ENCODE data around the gene FOSL2.

FOSL2 gene

DNA sequence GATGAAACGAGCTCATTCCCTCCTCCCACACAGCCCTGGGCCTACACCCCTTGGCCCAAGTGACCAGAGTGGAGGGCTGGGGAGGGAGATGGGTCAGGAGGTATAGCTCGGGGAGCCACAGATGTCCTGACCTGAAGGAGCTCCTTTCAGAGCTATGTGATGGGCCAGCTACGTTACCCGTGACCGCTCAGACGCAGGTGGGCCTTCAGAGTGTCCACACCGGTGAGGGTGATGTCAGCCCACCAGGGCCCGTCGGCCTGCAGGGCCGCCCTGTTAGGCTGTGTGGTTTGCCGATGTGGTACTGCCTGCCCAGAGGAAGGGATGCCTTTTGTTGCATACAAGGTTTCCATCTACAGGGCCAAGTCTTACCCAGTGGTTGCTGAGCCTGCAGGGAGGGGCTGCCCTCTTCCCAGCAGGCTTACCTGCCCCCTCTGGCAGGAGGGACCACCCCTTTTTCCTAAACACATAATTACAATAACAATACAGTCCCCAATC is 41.8 kb upstream of the FOSL2 start:
- no peak for ATAC-seq (replicated peaks)
- no peaks in the 10 kb centered on the region for H3K9me3 Mint-ChIP-seq
- peak overlapping the region; percentile 61 to 93 for H3K27ac Mint-ChIP-seq
- DNase-seq: no peak
- H3K4me1 Mint-ChIP-seq (ENCODE audit: low read depth in 2 of 2): peaks cover 23 to 37% of the 10 kb centered on the region in 2 donors
- H3K4me3 Mint-ChIP-seq: no peak overlapping the region
- H3K36me3 Mint-ChIP-seq (ENCODE audit: insufficient read depth): peaks cover 11% of the 10 kb centered on the region
- no peaks in the 10 kb centered on the region for H3K27me3 Mint-ChIP-seq

DNA sequence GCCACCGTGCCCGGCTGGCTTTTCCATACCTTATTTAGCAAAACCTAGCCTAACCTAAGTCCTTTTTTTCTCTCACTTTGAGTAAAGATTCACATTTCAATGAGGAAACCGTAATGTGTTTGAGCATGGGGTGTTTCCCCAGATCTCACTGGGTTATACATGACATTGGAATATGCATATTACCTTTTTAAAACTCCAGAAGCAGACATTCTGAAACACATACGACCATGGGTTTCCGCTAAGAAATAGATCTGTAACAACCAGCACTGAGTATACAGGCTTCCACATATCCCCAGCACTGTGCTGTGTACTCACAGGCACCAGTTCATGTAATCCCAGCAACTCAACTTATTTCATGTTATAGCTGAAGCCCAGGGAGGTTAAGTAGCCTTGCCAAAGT is 41.0 kb upstream of the FOSL2 start:
- H3K27ac Mint-ChIP-seq: peak overlapping the region; percentile 61 to 66
- H3K27me3 Mint-ChIP-seq: no peaks in the 10 kb centered on the region
- peaks cover 27 to 43% of the 10 kb centered on the region in 2 donors for H3K4me1 Mint-ChIP-seq (ENCODE audit: low read depth in 2 of 2)
- no peaks in the 10 kb centered on the region for H3K9me3 Mint-ChIP-seq
- no peak overlapping the region for H3K4me3 Mint-ChIP-seq
- peaks cover 11% of the 10 kb centered on the region for H3K36me3 Mint-ChIP-seq (ENCODE audit: insufficient read depth)
- no peak for DNase-seq
- no peak for ATAC-seq (replicated peaks)

DNA sequence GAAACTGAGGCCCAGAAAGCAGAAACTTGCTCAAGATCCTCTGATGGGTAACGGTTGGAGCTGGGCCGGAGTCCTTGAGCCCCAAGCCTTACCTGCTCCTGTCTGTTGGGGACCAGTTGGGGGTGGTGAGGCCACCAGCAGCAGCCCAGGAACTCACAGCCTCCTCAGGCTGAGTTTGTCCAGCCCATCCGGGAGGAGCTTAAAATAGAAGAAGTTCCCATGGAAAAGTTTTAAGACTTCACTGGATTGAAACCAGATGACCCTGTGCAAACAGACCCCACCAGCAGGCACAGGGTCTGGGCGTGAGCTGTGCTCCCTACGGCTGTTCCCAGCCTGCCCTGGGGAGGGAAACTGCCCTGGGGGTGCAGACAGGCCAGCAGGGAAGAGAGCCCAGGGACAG is 40.6 kb upstream of the FOSL2 start:
- Mint-ChIP-seq H3K27ac (peak overlapping the region in 1 of 2 donors; percentile 66), H3K9me3 (no peaks in the 10 kb centered on the region), H3K4me3 (no peak overlapping the region), H3K4me1 (ENCODE audit: low read depth in 2 of 2) (peaks cover 27 to 40% of the 10 kb centered on the region in 2 donors), H3K27me3 (no peaks in the 10 kb centered on the region), H3K36me3 (ENCODE audit: insufficient read depth) (peaks cover 11% of the 10 kb centered on the region)
- DNase-seq (no peak), ATAC-seq (replicated peaks) (no peak)

DNA sequence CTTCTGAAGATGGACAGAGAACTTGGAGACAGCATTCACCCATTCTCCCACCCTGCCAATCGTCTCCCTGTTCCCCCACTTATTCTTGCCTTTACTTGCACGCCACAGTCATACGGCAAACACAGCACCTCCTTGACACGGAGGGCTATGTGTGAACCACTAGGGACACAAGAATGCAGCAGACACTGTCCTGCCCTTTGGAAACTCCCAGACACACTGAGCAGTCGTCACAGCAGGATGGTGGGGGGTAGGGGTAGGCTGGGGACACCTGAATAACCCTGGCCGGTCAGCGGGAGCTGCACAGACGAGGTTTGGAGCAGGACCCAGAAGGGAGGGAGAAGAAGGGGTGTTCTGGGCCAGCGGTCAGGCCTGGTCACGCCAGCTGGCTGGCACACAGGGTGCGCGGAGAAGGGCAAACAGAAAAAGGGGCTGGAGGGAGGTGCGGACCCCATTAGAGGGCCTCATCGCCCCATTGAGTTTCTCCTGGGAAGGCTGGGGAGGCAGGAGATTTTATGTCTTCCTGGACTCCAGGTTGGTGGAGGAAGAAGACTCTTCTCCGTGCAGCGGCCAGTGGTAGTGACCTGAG is 40.0 kb upstream of the FOSL2 start:
- H3K4me1 Mint-ChIP-seq (ENCODE audit: low read depth in 2 of 2): peaks cover 22 to 35% of the 10 kb centered on the region in 2 donors
- peak overlapping the region in 1 of 2 donors; percentile 44 for H3K27ac Mint-ChIP-seq
- no peak overlapping the region for H3K4me3 Mint-ChIP-seq
- no peaks in the 10 kb centered on the region for H3K27me3 Mint-ChIP-seq
- H3K9me3 Mint-ChIP-seq: no peaks in the 10 kb centered on the region
- peaks cover 11% of the 10 kb centered on the region for H3K36me3 Mint-ChIP-seq (ENCODE audit: insufficient read depth)
- no peak for DNase-seq
- ATAC-seq (replicated peaks): no peak

DNA sequence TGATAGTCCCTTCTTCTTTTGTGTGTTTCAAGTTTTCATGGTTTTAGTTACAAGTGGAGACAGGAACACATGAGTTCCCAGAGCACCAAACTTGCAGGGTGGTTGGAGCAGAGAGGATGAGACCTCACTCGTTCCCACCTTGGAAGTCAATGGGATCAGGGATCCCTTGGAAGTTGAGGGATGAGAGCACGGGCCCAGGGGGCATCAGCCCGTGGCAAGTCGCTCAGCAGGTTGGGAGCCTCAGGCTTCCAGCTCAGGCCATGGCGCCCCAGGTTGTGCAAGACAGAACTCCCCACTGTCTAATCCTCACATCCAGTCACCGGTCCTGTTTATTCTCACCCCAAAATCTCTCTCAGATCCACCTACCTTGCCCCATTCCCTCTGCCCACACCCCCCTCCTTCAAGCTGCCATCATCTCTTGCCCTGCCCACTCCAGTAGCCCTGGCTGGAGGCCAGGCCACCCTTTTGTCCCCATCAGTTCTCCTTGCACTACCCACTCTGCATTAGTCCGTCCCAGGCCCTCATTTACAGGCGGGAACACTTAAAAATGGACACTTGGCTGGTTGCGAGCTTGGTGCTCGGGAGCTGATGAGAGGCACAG is 37.6 kb upstream of the FOSL2 start:
- Mint-ChIP-seq H3K27ac (peak overlapping the region in 1 of 2 donors; percentile 94), H3K36me3 (ENCODE audit: insufficient read depth) (peaks cover 13% of the 10 kb centered on the region), H3K9me3 (no peaks in the 10 kb centered on the region), H3K4me3 (no peak overlapping the region), H3K27me3 (no peaks in the 10 kb centered on the region), H3K4me1 (ENCODE audit: low read depth in 2 of 2) (peaks cover 21 to 36% of the 10 kb centered on the region in 2 donors)
- ATAC-seq (replicated peaks) (no peak), DNase-seq (no peak)

DNA sequence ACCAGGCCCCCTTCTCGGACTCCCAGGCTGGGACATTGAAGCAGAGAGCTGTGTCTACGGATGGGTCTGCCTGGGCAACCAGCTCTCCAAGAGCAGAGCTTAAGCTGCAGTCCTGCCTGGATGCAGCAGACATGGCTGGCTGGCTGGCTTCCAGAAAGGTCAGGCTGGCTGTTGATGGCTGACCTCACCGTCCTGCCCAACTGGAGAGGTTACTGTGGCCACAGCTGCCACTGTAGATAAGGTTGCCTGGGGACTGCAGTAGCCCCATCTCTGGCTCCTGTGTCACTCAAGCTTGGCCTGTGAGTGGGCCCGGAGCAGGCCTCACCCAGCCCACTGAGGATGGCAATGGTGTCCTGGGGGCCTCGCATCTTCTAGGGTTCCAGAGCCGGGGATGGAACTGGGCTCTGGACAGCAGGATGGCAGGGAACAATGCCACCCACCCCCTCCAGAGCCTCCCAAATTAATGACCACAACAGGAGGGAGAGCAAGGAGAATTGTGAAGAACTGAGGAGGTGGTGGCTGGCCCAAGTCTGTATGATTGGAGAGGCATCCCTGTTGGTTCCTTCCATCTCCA is 37.0 kb upstream of the FOSL2 start:
- peak overlapping the region; percentile 94 to 97 for H3K27ac Mint-ChIP-seq
- H3K4me3 Mint-ChIP-seq: no peak overlapping the region
- no peaks in the 10 kb centered on the region for H3K9me3 Mint-ChIP-seq
- peaks cover 18% of the 10 kb centered on the region for H3K36me3 Mint-ChIP-seq (ENCODE audit: insufficient read depth)
- no peak for ATAC-seq (replicated peaks)
- no peaks in the 10 kb centered on the region for H3K27me3 Mint-ChIP-seq
- no peak for DNase-seq
- H3K4me1 Mint-ChIP-seq (ENCODE audit: low read depth in 2 of 2): peaks cover 22 to 36% of the 10 kb centered on the region in 2 donors

DNA sequence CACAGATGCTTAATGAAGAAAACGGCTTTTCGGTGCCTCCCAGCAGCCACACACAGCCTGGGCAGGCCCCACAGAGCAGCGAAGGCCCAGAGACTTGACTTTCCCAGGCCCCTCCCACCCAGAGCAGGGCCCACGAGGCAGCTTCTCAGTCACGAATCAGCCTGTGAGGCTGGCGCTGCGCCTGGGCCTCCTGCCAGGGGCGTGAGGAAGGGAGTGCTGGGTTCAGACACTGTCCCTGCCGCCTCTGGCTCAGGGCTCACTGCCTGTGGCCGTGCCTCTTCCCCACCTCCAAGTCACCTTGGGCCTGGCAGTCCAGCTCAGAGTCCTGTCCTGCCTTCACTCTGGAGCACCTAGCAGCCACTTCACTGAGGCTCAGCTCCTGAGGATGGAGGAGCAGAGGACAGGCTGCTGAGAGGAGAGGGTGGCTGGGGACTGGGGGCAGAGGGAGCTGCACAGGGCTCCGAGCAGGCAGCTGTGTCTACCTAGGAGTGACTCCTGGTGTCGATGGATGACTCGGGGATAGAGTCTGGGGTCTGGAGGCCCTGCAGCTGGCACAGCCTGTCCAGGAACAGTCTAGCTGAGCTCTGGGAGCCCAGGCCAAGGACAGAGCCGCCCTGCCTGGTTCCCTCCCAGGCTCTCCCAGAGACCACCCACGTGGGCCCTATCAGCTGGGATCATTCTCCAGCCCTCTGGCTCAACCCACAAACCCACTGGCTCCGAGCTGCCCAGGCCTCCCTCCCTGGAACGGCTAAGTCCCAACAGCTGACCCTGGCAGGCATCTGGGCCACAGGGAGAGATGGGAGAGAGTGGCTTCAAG is 36.4 kb upstream of the FOSL2 start:
- no peaks in the 10 kb centered on the region for H3K27me3 Mint-ChIP-seq
- H3K9me3 Mint-ChIP-seq: no peaks in the 10 kb centered on the region
- H3K4me3 Mint-ChIP-seq: no peak overlapping the region
- H3K4me1 Mint-ChIP-seq (ENCODE audit: low read depth in 2 of 2): peaks cover 24 to 42% of the 10 kb centered on the region in 2 donors
- DNase-seq (peak; percentile 44 to 56 (median 46)), ATAC-seq (replicated peaks) (peak; percentile 28)
- H3K36me3 Mint-ChIP-seq (ENCODE audit: insufficient read depth): peaks cover 20% of the 10 kb centered on the region
- peak overlapping the region; percentile 94 to 97 for H3K27ac Mint-ChIP-seq

DNA sequence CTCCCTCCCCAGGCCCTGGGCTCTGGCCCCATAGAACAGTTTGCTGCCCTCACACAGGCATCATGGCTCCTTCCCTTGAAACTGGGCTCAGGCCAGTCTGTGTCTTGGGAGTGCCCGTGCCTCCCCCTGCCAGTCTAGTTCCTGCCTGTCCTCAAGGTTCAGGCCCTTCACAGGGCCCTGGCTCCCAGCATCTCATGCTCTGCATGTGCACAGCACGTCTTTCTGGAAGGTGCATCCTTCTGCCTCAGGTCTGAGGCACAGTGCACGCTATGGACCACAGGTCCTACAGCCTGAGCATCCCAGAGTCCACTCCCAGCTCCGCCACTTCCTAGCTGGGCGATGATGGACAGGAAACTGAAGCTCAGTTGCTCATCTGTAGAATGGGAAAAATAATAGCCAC is 35.6 kb upstream of the FOSL2 start:
- peak overlapping the region; percentile 94 to 97 for H3K27ac Mint-ChIP-seq
- H3K9me3 Mint-ChIP-seq: no peaks in the 10 kb centered on the region
- H3K36me3 Mint-ChIP-seq (ENCODE audit: insufficient read depth): peaks cover 22% of the 10 kb centered on the region
- no peaks in the 10 kb centered on the region for H3K27me3 Mint-ChIP-seq
- no peak overlapping the region for H3K4me3 Mint-ChIP-seq
- ATAC-seq (replicated peaks) (no peak), DNase-seq (no peak)
- H3K4me1 Mint-ChIP-seq (ENCODE audit: low read depth in 2 of 2): peaks cover 32 to 44% of the 10 kb centered on the region in 2 donors

DNA sequence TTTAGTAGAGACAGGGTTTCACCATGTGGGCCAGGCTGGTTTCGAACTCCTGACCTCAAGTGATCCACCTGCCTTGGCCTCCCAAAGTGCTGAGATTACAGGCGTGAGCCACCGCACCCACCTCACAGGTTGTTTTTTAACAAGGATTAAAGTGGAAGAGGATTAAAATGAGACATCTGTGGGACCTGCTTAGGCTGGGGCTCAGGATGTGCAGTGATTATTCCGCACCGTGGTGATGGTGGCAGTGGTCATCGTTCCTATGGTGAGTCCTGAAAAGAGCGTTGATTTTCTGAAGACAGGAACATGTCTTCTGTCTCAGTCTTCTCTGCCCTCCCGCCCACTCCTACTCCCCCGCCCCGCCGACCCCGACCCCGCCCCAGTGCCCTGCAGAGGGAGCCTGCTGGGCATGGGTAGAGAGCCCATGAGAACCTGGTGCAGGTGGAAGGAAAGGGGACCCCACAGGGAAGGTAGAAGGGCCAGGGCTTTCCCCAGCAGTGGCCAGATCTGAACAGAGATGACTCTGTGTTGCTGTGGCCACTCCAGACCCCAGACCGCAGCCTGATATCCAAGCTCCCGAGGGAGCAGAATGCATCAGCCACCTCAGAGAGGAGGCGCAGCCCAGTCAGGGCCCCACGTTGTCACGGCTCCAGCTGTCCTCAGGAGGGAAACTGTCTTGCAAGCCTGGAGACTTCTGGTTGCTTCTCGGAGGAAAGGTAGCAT is 34.5 kb upstream of the FOSL2 start:
- Mint-ChIP-seq H3K9me3 (no peaks in the 10 kb centered on the region), H3K36me3 (ENCODE audit: insufficient read depth) (peaks cover 25% of the 10 kb centered on the region), H3K27me3 (no peaks in the 10 kb centered on the region), H3K4me3 (peak overlapping the region; percentile 71 to 74), H3K4me1 (ENCODE audit: low read depth in 2 of 2) (peaks cover 37 to 48% of the 10 kb centered on the region in 2 donors), H3K27ac (peak overlapping the region; percentile 94 to 97)
- ATAC-seq (replicated peaks) (no peak), DNase-seq (no peak)

DNA sequence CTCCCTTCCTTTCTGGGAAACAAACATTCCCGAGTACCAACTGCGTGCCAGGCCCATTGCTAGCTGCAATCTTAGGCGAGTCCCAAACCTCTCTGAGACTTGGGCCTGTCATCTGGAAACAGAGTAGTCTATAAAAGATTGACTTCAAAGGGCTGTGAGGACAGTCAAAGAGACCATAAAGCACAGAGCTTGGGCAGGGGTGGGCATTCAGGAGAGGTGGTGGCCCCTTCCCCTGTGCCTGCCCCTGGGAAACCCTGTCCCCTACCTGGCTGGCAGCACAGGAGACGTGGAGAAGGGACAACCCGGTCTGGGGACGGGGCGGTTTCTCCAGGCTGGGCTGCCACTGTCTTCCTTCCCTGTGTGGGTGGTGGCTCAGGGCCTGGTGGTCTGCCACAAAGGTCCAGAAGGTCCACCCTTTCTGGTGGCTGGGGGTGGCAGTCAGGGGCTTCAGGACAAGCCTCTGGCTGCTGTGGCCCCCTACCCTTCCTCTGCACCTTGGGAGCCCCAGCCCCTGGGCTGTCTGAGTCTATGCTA is 33.9 kb upstream of the FOSL2 start:
- Mint-ChIP-seq H3K9me3 (no peaks in the 10 kb centered on the region), H3K27ac (peak overlapping the region; percentile 94 to 97), H3K36me3 (ENCODE audit: insufficient read depth) (peaks cover 25% of the 10 kb centered on the region), H3K4me1 (ENCODE audit: low read depth in 2 of 2) (peaks cover 43 to 54% of the 10 kb centered on the region in 2 donors), H3K4me3 (peak overlapping the region; percentile 71 to 74), H3K27me3 (no peaks in the 10 kb centered on the region)
- ATAC-seq (replicated peaks) (no peak), DNase-seq (peak in 1 of 3 experiments; percentile 10)

DNA sequence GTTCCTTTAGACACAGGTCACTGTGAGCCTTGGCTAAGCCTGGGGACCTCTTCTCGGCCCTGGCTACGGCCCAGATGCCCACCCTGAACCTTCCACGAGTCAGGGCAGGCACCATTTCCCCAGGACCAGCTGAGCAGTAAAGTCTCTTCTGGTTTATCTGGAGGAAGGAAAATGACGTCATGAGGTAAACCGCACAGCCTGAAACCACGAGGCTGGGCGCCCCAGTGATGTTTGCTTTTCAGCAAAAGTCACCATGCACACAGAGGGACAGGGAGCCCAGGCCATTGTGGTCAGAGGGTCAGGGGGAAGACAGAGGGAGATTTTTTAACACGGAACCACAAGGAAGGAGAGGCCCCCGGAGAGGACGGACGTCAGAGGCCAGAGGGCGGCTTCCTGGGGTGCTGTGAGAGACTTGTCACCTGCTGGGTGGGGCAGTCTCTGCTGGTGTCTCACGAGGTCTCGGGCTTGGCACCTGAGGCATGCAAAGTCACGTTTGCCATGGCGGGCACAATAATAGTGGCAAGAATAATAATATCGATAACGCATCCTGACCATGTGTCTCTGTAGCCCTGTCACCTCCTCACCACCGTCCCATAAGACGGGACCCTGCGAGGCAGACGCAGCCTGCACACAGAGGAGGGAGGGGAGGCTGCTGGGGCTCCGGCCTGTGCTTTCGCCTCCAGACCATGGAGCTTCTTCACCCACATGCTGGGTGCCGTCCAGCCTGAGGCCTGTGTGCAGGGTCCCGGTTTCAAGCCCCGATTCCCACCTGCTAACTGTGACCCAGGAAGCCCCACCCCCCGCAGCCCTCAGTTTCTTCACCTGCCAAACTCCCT is 33.2 kb upstream of the FOSL2 start:
- Mint-ChIP-seq H3K27me3 (no peaks in the 10 kb centered on the region), H3K36me3 (ENCODE audit: insufficient read depth) (peaks cover 28% of the 10 kb centered on the region), H3K4me3 (peak overlapping the region; percentile 71 to 74), H3K4me1 (ENCODE audit: low read depth in 2 of 2) (peaks cover 49 to 60% of the 10 kb centered on the region in 2 donors), H3K27ac (peak overlapping the region; percentile 94 to 97), H3K9me3 (no peaks in the 10 kb centered on the region)
- peak; percentile 82 for ATAC-seq (replicated peaks)
- peak; percentile 85 to 89 (median 88) for DNase-seq

DNA sequence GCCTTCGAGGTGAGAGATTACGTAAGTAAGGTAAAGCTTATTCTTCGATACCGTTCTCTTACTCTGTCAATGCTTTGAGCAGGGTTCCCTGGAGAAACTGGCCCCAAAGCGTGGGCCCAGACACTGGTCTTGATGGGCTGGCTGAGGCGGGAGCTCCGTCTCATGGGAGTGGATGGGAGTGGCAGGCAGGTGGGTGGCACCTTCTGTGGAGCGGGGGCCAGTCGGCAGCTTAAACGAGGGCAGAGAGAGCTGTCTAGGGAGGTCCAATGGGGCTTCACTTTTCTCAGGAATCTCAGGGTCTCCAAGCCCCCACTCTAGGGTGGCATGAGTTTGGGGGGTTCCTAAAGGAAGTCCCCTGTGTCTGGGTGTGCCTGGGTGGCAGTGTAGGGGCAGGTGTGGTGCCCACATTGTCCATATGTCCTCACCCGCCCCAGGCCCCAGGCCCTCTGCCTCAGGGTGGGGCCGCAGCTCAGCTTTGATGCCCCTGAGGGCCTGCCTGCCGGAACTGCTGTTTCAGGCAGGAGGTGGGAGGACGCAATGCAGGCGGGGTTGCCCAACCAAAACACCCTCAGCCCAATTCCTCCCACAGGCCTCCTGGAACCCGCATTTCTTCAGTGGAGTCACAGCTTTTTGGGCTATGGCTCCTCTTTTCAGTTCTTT is 32.5 kb upstream of the FOSL2 start:
- H3K9me3 Mint-ChIP-seq: no peaks in the 10 kb centered on the region
- peak overlapping the region; percentile 71 to 74 for H3K4me3 Mint-ChIP-seq
- peaks cover 28% of the 10 kb centered on the region for H3K36me3 Mint-ChIP-seq (ENCODE audit: insufficient read depth)
- peaks cover 56 to 68% of the 10 kb centered on the region in 2 donors for H3K4me1 Mint-ChIP-seq (ENCODE audit: low read depth in 2 of 2)
- peak overlapping the region; percentile 94 to 97 for H3K27ac Mint-ChIP-seq
- H3K27me3 Mint-ChIP-seq: no peaks in the 10 kb centered on the region
- ATAC-seq (replicated peaks) (no peak), DNase-seq (no peak)

Measured in effector memory CD8-positive, alpha-beta T cell (primary cell).